ENCODE measurements around the gene SPARCL1.
"Not testable (repeated sequence)": the region's sequence is repeated elsewhere in the genome, so short reads cannot be mapped to it uniquely, and the experiment has no call there.

SPARCL1 gene

DNA sequence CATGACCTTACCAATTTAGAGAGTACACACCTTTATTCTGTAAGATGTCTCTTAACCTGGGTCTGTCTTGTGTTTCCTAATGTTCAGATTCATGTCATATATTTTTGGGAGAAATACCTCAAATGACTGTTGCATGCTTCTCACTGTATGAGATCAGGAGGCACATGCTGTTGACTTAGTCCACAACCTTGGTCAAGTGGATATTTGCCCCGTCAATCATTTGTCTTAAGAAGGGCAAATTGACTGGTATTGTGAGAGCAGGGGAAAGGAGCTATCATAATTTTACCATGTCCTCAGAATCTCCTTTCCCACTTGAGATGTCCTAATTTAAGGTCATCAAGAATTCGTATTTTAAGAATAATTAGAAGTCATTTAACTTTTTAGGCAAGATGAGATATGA, 95.8 kb downstream of the SPARCL1 start:
- no peak for DNase-seq

DNA sequence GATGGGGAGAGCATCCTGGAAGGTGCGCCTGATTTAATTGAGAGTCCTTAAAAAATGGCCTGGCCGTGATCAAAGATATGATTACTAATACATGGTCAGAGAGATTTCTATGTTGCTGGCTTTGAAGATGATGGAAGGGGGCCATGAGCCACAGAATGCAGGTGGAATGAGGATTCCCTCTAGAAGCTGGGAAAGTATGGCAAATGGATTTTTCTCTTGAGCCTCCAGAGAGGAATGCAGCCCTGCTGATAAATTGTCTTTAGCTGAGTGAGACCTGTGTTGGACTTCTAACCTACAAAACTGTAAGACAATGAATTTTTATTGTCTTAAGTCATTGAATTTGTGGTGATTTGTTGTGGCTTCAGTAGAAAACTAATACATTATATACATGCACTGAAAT, 99.1 kb downstream of the SPARCL1 start:
- DNase-seq: no peak

DNA sequence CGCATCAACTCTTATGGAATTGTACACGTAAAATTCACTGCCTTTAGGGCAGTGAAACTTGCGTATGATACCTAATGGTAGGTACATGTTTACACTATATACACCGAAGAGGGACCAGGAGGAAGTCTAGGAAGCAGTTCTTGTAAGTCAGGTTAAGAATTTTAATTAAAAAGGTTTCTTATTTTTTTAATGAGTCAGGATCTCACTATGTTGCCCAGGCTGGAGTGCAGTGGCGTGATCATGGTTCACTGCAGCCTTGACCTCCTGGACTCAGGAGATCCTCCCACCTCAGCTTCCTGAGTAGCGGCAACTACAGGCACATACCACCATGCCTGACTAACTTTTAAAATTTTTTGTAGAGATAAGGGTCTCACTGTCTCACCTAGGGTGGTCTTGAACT, 100.2 kb downstream of the SPARCL1 start:
- DNase-seq: no peak

DNA sequence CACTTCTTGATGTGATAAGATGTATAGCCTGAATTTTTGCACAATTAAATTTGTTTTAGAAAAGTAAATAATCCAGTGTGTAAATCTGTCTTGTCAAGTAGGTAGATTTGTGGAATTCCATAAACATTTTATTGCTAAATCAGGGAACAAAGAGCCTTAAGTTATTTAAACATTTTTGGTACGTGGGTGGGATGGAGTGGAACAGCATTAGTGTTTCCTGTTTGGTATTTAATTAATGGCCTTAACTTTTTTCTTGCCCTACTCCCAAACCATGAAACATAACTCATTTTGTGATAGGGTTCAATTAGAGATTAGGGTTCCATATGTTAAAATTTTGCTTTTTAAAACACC, 101.7 kb downstream of the SPARCL1 start:
- DNase-seq: no peak

DNA sequence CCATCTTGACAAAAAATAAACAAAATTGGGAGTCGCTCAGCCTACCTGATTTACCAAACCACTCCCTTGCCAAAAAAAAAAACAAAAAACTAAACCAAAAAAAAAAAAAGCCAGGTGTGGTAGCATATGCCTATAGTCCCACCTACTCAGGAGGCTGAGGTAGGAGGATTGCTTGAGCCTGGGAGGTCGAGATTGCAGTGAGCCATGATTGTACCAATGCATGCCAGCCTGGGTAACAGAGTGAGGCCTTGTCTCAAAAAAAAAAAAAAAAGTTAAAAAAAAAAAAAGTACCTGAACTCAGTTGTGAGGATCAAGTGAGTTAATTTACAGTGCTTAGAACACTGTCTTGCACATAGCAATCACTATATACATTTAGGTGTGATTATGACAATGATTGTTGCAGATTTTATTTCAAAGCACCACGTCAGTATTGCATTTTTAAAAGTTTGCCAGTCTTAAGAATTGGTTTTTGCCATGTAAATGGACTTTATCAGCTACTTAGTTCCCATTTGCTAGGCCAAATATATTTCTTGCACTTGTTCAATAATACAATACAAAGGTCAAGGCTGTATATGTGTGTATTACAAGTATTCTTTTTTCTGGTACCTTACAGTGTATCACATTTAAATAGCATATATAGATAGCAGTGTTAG, 102.2 kb downstream of the SPARCL1 start:
- DNase-seq: no peak

DNA sequence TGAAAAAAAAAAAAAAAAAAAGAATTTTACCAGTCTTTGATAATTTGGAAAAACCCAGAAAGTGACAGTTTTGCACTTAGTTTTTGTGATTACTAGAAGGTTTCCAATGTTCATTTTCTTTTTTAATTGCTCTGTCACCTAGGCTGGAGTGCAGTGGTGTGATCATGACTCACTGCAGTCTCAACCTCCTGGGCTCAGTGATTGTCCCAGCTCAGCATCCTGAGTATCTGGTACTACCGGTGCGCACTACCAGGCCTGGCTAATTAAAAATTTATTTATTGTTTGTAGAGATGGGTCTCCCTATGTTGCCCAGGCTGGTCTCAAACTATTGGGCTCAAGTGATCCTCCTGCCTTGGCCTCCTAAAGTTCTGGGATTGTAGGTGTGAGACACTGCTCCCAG, 103.5 kb downstream of the SPARCL1 start:
- peak; percentile 12 for DNase-seq

DNA sequence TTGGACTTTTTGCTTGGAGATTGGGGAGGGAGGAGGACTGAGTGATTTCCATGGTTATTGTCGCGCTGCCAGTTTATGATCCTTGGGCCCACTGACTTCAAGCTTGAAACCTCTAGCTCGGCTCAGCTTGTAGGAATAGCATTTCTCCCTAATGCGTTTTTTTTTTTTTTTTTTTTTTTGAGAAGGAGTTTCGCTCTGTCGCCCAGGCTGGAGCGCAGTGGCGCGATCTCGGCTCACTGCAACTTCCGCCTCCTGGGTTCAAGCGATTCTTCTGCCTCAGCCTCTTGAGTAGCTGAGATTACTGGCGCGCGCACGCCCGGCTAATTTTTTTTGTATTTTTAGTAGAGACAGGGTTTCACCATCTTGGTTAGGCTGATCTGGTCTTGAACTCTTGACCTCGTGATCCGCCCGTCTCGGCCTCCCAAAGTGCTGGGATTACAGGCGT, 105.1 kb downstream of the SPARCL1 start:
- DNase-seq: not testable (repeated sequence)

Measured in stimulated activated CD4-positive, alpha-beta T cell treated with anti-CD3 and anti-CD28 coated beads, Interleukin-15, amount 100 ng/mL, for 24 hours (primary cell).